IMR-90 (cell line): Measurements from ENCODE around the gene TATDN2. TPM values are rescaled to one million over a fixed set of nuclear protein-coding genes. Genes with fewer than 3 reads are reported as not detected.

Experiments
- ATAC-seq: fragments of 200-7000 bp; cut with Tn5 transposase; 2 replicates; pipeline ENCODE4 v1.9.1; 2020; ENCODE audit warnings: low read depth, mild to moderate bottlenecking, moderate library complexity
- BruUV-seq: library from RNA; stranded (reverse); fragments of 400-500 nt; replicated peaks from 2 replicates; lab custom pipeline; 2021; lab: Mats Ljungman, UMichigan
- CTCF ChIA-PET: fragments of 300-600 bp; formaldehyde crosslinking; extraction: SDS; loops from one replicate; lab custom pipeline; 2021; ENCODE audit warnings: antibody characterized with exemption; lab: Yijun Ruan, JAX
- POLR2A ChIA-PET: fragments of 300-600 bp; sonication (Branson Sonifier 250); formaldehyde crosslinking; loops from one replicate; lab custom pipeline; 2022; ENCODE audit warnings: antibody characterized with exemption; ENCODE audit not compliant: unreplicated experiment; lab: Charles Lee
- DNase-seq: peaks from one replicate; pipeline ENCODE4 v3.0.0; 2013
- H2AFZ ChIP-seq: replicated peaks from 2 replicates; pipeline ENCODE3; 2013; ENCODE audit warnings: low read length, mild to moderate bottlenecking; ENCODE audit not compliant: poor library complexity
- H2AK5ac ChIP-seq: 2 replicates; pipeline ENCODE4 v1.6.1; 2013; ENCODE audit warnings: low read depth, low read length, inconsistent platforms
- H2AK9ac ChIP-seq: replicated peaks from 2 replicates; pipeline ENCODE3; 2013; ENCODE audit warnings: mild to moderate bottlenecking, low read depth, low read length, moderate library complexity; ENCODE audit not compliant: poor library complexity
- H2BK120ac ChIP-seq: 2 replicates; pipeline ENCODE4 v1.6.1; 2013; ENCODE audit warnings: low read depth, low read length, inconsistent platforms
- H2BK15ac ChIP-seq: 3 replicates; pipeline ENCODE4 v1.6.1; 2013; ENCODE audit warnings: low read depth, low read length, inconsistent platforms
- H2BK20ac ChIP-seq: 2 replicates; pipeline ENCODE4 v1.6.1; 2013; ENCODE audit warnings: low read depth, mild to moderate bottlenecking, inconsistent platforms, low read length, moderate library complexity
- H2BK5ac ChIP-seq: 2 replicates; pipeline ENCODE4 v1.6.1; 2013; ENCODE audit warnings: mild to moderate bottlenecking, low read depth, low read length, inconsistent platforms; ENCODE audit not compliant: poor library complexity, severe bottlenecking
- H3K14ac ChIP-seq: replicated peaks from 2 replicates; pipeline ENCODE4 v1.6.1; 2013; ENCODE audit warnings: low read depth, low read length, inconsistent platforms
- H3K18ac ChIP-seq: 2 replicates; pipeline ENCODE4 v1.6.1; 2013; ENCODE audit warnings: low read depth, low read length, control low read depth
- H3K23ac ChIP-seq: 2 replicates; pipeline ENCODE4 v1.6.1; 2013; ENCODE audit warnings: low read depth, low read length, inconsistent platforms
- H3K27ac ChIP-seq: 2 replicates; pipeline ENCODE4 v1.5.1; 2013; ENCODE audit warnings: mild to moderate bottlenecking, control low read depth, low read length; ENCODE audit not compliant: insufficient read depth
- H3K27me3 ChIP-seq: 2 replicates; pipeline ENCODE4 v1.6.1; 2013; ENCODE audit warnings: low read length; ENCODE audit not compliant: control insufficient read depth, insufficient read depth
- H3K36me3 ChIP-seq: 2 replicates; pipeline ENCODE4 v1.6.1; 2013; ENCODE audit warnings: low read length, mixed read lengths; ENCODE audit not compliant: control insufficient read depth, insufficient read depth
- H3K4ac ChIP-seq: 2 replicates; pipeline ENCODE4 v1.6.1; 2013; ENCODE audit warnings: low read depth, low read length, inconsistent platforms
- H3K4me1 ChIP-seq: 2 replicates; pipeline ENCODE4 v1.6.1; 2013; ENCODE audit warnings: low read length, mixed read lengths; ENCODE audit not compliant: control insufficient read depth, insufficient read depth
- H3K4me2 ChIP-seq: 2 replicates; pipeline ENCODE4 v1.6.1; 2013; ENCODE audit warnings: low read depth, mild to moderate bottlenecking, control low read depth, low read length, moderate library complexity
- H3K4me3 ChIP-seq: 2 replicates; pipeline ENCODE4 v1.5.1; 2013; ENCODE audit warnings: low read depth, mild to moderate bottlenecking, control low read depth, low read length, moderate library complexity; ENCODE audit not compliant: insufficient read depth
- H3K56ac ChIP-seq: 2 replicates; pipeline ENCODE4 v1.6.1; 2013; ENCODE audit warnings: low read length, inconsistent platforms; ENCODE audit not compliant: insufficient read depth; ENCODE audit errors: extremely low read depth
- H3K79me1 ChIP-seq, 2 experiments: 2 replicates each; pipeline ENCODE4 v1.6.1; 2013; ENCODE audit warnings: low read length in 2 of 2, inconsistent platforms in 1 of 2, low read depth in 1 of 2
- H3K9ac ChIP-seq: 2 replicates; pipeline ENCODE4 v1.6.1; 2013; ENCODE audit warnings: low read depth, low read length, control low read depth
- H3K9me1 ChIP-seq: 2 replicates; pipeline ENCODE4 v1.6.1; 2013; ENCODE audit warnings: low read length, inconsistent platforms; ENCODE audit not compliant: insufficient read depth
- H3K9me3 ChIP-seq: 2 replicates; pipeline ENCODE4 v1.6.1; 2013; ENCODE audit warnings: low read length; ENCODE audit not compliant: control insufficient read depth, insufficient read depth
- H4K20me1 ChIP-seq: 2 replicates; pipeline ENCODE4 v1.6.1; 2013; ENCODE audit warnings: low read length, inconsistent platforms; ENCODE audit not compliant: insufficient read depth
- H4K5ac ChIP-seq: 2 replicates; pipeline ENCODE4 v1.6.1; 2013; ENCODE audit warnings: mild to moderate bottlenecking, low read depth, low read length, control low read depth
- H4K8ac ChIP-seq, 2 experiments: 2 replicates each; pipeline ENCODE4 v1.6.1; 2013; ENCODE audit warnings: low read depth in 2 of 2, low read length in 2 of 2, control low read depth in 1 of 2, inconsistent platforms in 1 of 2
- H4K91ac ChIP-seq: 2 replicates; pipeline ENCODE4 v1.6.1; 2013; ENCODE audit warnings: low read depth, low read length, inconsistent platforms; ENCODE audit not compliant: insufficient read depth
- CEBPB ChIP-seq: IDR thresholded peaks from 2 replicates; pipeline ENCODE4 v1.6.1; 2012; ENCODE audit warnings: low read depth, low read length, improper control_type of control experiment
- CHD1 ChIP-seq: IDR thresholded peaks from 2 replicates; pipeline ENCODE4 v1.6.1; 2012; ENCODE audit warnings: low read depth, low read length, improper control_type of control experiment
- CTCF ChIP-seq: conservative IDR thresholded peaks from 2 replicates; pipeline ENCODE4 v1.5.1; 2012; ENCODE audit warnings: mild to moderate bottlenecking, low read depth, low read length, improper control_type of control experiment
- MAFK ChIP-seq: IDR thresholded peaks from 2 replicates; pipeline ENCODE4 v1.6.1; 2012; ENCODE audit warnings: low read depth, low read length, improper control_type of control experiment
- SMC3 ChIP-seq: fragments of 150-350 bp; IDR thresholded peaks from 2 replicates; pipeline ENCODE4 v1.6.1; 2016; ENCODE audit warnings: low read depth, mild to moderate bottlenecking, antibody characterized with exemption, low read length, moderate library complexity
- WGBS, 2 experiments: methylation state at CpG; one replicate each; pipeline versions ENCODE4 v1.1.5 to v1.1.7; 2013; ENCODE audit warnings: missing lambda C conversion rate in 2 of 2; ENCODE audit not compliant: insufficient read length in 1 of 2; ENCODE audit errors: extremely low coverage in 2 of 2; 5-methylcytosine and 5-hydroxymethylcytosine counted together
- dilution Hi-C: fragments of 300-500 bp; cut with HindIII; formaldehyde crosslinking; loops from one replicate; pipeline ENCODE4 v1.14.3; 2018; ENCODE audit warnings: low sequenced_read_pairs; ENCODE audit not compliant: unreplicated experiment
- in situ Hi-C: fragments of 300-500 bp; cut with MboI; formaldehyde crosslinking; loops from 3 replicates; pipeline ENCODE4 v1.14.3; 2019; ENCODE audit warnings: low sequenced_read_pairs, inconsistent platforms, mixed read lengths
- intact Hi-C: fragments of 100-400 bp; cut with micrococcal nuclease; formaldehyde crosslinking; loops from 2 replicates; pipeline ENCODE4 v1.10.0; 2022
- polyA plus RNA-seq, 3 experiments: library from polyadenylated mRNA; depleted of rRNA; stranded (reverse); fragments of >200 nt; gene quantifications; 2 replicates each; pipeline ENCODE4 v1.2.3, GENCODE V29; 2012; ENCODE audit warnings: low replicate concordance in 1 of 3
- total RNA-seq: library from RNA; depleted of rRNA; stranded (reverse); fragments of >200 nt; gene quantifications from 2 replicates; pipeline ENCODE4 v1.2.3, GENCODE V29; 2012

Gene TATDN2
- total and polyA plus RNA-seq, 2 of the 4 experiments (the other 2 are of a cell fraction), result 9.0 to 18.8 TPM

DNA sequence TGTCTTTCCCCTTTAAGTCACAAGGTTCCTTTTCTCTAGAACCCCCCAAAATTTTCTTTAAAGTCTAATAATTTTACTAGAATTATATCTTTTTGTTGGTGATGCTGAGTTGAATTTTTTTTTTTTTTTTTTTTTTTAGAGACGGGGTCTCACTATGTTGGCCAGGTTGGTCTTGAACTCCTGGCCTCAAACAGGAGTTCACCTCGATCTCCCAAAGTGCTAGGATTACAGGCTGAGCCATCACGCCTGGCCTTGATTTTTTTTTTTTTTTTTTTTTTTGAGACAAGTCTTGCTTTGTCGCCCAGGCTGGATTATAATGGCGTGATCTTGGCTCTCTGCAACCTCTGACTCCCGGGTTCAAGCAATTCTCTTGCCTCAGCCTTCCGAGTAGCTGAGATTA lies 60.4 kb downstream of the TATDN2 start:
- Histone ChIP-seq H4K8ac (no peak overlapping the region), H3K27me3 (no peaks in the 10 kb centered on the region), H2AFZ (no peak overlapping the region), H3K9me1 (peaks cover 17% of the 10 kb centered on the region), H3K4me2 (no peak overlapping the region), H3K18ac (no peak overlapping the region), H3K36me3 (peaks cover 71% of the 10 kb centered on the region), H3K9me3 (no peaks in the 10 kb centered on the region), H2BK15ac (no peak overlapping the region), H2AK9ac (no peak overlapping the region), H3K4me1 (peaks cover 13% of the 10 kb centered on the region), H3K4me3 (no peak overlapping the region), H3K27ac (no peak overlapping the region), H3K56ac (no peak overlapping the region), H4K20me1 (peaks cover 43% of the 10 kb centered on the region), H2AK5ac (no peak overlapping the region), H3K9ac (no peak overlapping the region), H2BK20ac (no peak overlapping the region), H3K4ac (no peak overlapping the region), H3K14ac (no peak overlapping the region), H3K79me1 (peaks cover 18 to 64% of the 10 kb centered on the region in 2 experiments), H4K5ac (no peak overlapping the region), H4K91ac (no peak overlapping the region), H2BK5ac (no peak overlapping the region), H2BK120ac (no peak overlapping the region), H3K23ac (no peak overlapping the region)
- in situ Hi-C loops, result no loop called here
- POLR2A ChIA-PET, result no interaction called here
- DNase-seq (no peak), ATAC-seq (no peak)
- CTCF ChIA-PET, result no interaction called here
- dilution Hi-C loops, result no loop called here
- intact Hi-C loops, result no loop called here
- TF ChIP-seq CEBPB (no peak), SMC3 (no peak), CTCF (no peak), CHD1 (no peak), MAFK (no peak)
- BruUV-seq, result no TSS peak
- WGBS, 2 experiments, result no CpG with 5 or more reads among the region's 7 CpGs
